Activated CD8-positive, alpha-beta memory T cell treated with anti-CD3 and anti-CD28 coated beads for 36 hours (primary cell): Measurements from ENCODE around the gene SAMHD1. TPM values are rescaled to one million over a fixed set of nuclear protein-coding genes. Genes with fewer than 3 reads are reported as not detected.
"Not testable (repeated sequence)": the region's sequence is repeated elsewhere in the genome, so short reads cannot be mapped to it uniquely, and the experiment has no call there.

Source experiments
- CTCF ChIA-PET: fragments of 350-600 bp; sonication (Branson Sonifier 250); formaldehyde crosslinking; loops from one replicate; lab custom pipeline; 2021; ENCODE audit warnings: antibody characterized with exemption; lab: Charles Lee
- POLR2A ChIA-PET: fragments of 350-600 bp; sonication (Branson Sonifier 250); formaldehyde crosslinking; loops from one replicate; lab custom pipeline; 2021; ENCODE audit warnings: antibody characterized with exemption; lab: Charles Lee
- total RNA-seq, 2 experiments: library from RNA; stranded (reverse); gene quantifications; one replicate each; pipeline ENCODE4 v1.2.3, GENCODE V29; 2021

Gene SAMHD1
- total RNA-seq, 2 experiments from 2014 or later: 38.6 to 41.5 TPM

DNA sequence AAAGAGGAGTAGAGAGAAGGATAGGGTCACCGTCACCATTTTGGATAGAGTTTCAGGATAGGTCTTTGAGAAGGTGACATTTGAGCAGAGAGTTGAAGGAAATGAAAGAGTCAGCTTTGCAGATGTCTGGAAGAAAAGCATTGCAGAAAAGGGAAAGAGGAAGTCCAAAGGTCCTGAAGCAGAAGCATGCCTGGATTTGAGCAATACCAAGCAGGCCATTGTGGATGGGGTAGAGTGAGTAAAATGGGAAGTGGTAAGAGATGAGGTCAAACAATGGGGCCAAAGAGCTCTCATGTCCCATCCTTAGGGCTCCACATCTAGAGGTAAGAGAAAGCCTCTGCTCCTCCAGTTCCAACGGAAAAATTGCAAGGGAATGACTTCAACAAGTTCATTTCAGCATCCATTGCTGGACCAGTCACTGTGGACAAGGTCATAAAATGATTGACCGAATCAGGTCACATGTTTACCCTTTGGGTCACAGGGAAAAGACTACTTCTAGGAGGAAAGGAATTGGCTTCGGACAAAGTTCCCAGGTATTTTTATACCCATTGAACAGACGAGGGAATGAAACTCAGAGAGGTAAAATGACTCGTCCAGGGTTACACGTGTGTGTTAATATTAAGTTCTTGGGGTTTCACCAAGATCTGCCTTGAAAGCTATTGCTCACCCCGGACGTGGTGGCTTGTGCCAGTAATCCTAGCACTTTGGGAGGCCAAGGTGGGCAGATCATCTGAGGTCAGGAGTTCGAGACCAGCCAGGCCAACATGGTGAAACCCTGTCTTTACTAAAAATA, 6.6 kb upstream of the SAMHD1 start:
- CTCF ChIA-PET: no interaction called here
- POLR2A ChIA-PET: no interaction called here

DNA sequence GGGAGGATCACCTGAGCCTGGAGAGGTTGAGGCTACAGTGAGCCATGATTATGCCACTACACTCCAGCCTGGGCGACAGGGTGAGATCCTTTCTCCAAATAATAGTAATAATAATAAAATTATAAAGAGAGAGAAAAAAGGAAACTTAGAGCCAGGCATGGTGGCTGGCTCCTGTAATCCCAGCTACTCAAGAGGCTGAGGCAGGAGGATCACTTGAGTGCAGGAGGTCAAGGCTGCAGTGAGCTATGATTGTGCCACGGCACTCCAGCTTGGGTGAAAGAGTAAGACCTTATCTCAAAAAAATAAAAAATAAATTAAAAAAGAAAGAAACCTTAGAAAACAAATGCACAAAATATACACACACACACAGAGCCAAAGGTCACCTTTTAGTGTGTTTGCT, 5.2 kb upstream of the SAMHD1 start:
- POLR2A ChIA-PET: no interaction called here

DNA sequence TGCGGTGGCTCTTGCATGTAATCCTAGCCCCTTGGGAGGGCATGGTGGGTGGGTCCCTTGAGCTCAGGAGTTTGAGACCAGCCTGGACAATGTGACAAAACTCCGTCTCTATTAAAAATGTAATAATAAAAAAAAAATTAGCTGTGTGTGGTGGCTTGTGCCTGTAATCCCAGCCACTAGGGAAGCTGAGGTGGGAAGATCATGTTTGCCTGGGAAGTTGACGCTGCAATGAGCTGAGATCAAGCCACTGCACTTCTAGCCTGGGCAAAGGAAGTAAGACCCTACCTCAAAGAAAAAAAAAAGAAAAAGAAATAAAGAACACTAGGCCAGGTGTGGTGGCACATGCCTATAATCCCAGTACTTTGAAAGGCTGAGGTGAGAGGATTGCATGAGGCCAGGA, 4.5 kb upstream of the SAMHD1 start:
- POLR2A ChIA-PET: no interaction called here
- CTCF ChIA-PET: interaction anchor here (0.8 kb wide), 1 partner anchor 19 kb away, joined by 3 read pairs; no protein-coding TSS in a partner anchor

More for the DNA sequence above, 5.2 kb upstream of the SAMHD1 start:
- CTCF ChIA-PET: no interaction called here

DNA sequence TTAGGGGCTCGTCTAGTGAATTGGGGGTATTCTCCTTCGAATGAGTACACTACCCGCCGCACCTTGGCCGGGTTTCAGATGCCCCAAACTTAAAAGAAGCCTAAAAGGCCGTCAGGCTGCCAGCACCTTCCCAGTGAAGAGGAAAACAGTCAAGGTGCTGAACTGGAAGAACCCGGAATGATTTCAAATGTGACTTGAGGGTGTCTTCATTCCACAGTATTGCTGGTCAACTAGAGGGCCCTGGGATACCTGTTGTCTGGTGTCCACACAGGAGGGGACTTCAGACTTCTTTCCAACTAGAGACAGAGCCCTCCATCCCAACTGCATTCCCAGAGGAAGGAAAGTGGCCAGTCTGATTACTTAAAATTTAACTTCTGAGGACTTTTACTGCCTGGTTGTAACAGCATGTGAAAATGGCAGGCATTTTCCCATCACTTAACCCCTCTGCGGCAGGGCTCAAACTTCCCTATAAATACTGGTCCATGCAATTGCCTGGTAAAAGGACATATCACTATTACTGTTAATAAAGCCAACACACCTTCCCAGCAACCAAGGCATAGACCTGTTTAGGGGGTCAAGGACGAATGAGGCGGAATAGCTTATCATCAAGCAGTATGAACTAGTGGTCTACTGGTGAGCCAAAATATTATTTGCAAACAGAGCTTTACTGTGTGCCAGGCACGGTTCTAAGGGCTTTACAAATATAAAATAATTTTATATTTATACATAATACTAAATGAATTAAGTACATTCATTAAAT, 651 bp upstream of the SAMHD1 start:
- CTCF ChIA-PET: no interaction called here
- POLR2A ChIA-PET: no interaction called here

DNA sequence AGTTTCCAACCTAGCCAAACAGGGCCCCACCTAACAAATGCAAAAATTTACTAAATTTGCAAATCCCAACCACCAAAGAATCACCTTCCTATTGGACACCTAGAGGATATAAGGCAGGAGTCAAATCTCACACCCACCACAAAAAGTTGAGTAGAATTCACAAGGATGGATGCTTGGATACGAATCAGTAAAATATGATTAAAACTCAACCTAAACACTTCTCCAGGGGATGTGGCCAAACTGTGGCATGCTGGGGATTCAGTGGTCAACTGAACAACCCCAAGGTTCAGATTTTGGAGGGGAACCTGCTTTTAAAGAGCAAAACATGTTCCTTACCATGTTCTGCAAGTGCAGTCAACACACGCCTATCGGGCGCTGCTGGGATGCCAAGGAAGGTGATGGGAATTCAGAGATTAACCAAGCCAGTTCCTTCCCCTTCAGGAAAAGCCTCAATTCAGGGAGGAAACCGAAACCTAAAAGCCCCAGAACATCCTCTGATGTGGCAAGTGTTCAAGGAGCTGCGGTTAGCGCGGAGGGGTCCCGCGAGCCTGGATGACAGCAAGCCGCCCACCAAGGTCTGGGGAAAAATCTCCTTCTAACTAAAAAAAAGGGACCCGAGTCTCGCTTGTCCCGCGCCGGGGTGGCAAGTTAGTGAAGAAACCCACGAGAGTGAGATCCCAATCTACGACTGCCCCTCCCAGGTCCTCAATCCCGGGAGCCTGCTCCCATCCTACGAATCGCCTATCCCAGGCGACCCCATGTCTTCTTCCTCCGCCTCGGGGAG, 902 bp downstream of the SAMHD1 start:
- ChIA-PET CTCF (no interaction called here), POLR2A (no interaction called here)

DNA sequence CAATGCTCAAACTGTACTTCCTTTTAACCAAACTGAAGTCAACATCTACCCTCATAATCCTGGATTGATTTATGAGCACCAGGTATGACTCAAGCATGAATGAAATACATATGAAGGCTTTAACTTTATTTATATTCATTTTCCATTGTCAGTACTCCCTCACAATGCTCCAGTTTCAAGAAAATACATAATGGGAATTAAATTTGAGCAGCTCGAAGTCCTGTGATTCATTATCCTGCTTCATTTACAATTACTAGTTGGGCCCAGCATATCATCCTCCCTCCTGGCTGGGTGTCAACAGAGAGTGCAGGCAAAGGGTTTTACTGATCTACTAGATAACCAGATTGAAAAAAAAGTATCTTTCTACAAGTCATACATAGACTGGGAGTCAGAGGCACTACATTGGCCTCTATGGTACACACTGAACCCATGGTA, 10.1 kb downstream of the SAMHD1 start:
- ChIA-PET POLR2A (no interaction called here), CTCF (no interaction called here)

DNA sequence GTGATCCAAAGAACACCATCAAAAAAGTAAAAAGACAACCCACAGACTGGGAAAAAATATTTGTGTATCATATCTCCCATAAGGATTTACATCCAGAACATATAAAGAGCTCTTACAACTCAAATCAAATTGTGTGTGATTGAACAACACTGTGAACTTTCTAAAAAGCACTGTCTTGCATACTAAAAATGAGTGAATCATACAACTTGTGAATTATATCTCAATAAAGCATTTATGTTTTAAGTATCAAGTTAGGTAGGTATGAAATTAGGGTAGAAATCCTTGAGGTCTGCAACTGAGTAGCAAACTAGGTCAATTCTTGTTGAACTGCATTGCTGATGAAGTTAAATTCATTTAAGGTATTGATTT, 14.1 kb downstream of the SAMHD1 start:
- ChIA-PET CTCF (no interaction called here), POLR2A (no interaction called here)

DNA sequence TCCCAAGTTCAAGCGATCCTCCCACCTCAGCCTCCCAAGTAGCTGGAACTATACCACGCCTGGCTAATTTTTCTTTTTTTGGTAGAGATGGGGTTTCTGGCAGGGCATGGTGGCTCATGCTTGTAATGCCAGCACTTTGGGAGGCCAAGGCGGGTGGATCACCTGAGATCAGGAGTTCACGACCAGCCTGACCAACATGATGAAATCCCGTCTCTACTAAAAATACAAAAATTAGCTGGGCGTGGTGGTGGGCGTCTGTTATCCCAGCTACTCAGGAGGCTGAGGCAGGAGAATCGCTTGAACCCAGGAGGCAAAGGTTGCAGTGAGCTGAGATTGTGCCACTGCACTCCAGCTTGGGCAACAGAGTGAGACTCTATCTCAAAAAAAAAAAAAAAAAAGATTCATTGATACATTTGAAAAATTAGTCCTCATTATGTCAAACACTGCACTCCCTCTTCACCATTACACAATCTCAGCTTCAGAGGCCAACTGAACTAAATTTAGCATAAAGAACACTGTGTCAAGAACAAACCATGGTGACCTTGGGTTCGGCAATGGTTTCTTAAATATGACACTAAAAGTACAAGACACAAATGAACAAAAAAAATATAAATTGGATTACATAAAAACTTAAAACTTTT, 14.6 kb downstream of the SAMHD1 start:
- CTCF ChIA-PET, POLR2A ChIA-PET: not testable (repeated sequence)

DNA sequence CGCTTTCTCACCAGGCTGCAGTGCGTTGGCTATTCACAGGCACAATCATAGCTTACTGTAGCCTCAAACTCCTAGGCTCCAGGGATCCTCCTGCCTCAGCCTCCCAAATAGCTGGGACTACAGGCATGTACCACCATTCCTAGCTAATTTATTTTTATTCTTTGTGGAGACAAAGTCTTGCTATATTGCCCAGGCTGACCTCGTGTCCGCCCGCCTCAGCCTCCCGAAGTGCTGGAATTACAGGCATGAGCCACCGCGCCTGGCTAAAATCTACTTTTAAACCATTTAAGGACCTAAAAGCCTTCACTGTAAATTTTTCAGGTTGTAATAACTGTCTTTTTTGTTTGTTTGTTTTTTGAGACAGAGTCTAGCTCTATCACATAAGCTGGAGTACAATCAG, 15.2 kb downstream of the SAMHD1 start:
- ChIA-PET CTCF (no interaction called here), POLR2A (no interaction called here)

DNA sequence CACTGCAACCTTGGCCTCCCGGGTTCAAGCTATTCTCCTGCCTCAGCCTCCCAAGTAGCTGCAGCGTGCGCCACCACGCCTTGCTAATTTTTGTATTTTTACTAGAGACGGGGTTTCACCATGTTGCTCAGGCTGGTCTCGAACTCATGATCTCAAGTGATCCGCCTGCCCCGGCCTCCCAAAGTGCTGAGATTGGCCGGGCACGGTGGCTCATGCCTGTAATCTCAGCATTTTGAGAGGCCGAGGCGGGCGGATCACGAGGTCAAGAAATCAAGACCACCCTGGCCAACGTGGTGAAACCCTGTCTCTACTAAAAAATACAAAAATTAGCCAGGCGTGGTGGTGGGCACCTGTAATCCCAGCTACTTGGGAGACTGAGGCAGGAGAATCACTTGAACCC, 17.9 kb downstream of the SAMHD1 start:
- POLR2A ChIA-PET: not testable (repeated sequence)
- CTCF ChIA-PET: interaction anchor here (0.6 kb wide), 1 partner anchor 113 kb away, joined by 3 read pairs; no protein-coding TSS in a partner anchor

DNA sequence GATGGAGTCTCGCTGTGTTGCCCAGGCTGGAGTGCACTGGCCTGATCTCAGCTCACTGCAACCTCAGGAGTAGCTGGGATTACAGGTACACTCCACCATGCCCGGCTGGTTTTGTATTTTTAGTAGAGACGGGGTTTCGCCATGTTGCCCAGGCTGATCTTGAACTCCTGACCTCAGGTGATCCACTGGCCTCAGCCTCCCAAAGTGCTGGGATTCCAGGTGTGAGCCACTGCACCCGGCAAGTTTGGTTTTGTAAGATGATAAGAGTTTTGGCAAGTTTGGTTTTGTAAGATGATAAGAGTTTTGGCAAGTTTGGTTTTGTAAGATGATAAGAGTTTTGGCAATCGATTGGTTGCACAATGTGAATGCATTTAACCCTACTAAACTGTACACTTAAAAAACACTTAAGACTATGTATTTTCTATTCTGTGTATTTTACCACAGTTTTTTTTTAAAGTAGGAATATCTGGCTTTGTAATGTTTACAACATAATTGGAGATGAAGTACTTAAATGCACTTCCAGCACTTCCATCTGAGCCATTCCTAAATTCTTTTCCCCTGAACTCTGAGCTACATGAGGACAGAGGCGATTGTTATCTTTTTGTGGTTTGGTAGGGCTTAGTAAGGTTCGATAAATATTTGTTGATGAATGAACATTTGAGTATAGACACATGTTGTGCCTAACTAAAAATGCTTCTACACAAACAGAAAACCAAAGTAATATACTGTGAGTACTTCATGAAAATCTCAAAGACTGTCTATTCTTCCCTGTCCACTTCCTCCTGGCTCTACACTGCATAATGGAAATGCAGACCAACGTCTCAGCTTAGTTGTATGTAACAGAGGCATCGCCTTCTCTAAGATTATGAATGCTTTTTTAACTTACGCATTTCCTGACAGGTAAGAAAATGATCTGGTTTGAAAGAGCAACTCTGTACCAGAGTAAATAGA, 18.8 kb downstream of the SAMHD1 start:
- POLR2A ChIA-PET: no interaction called here
- CTCF ChIA-PET: interaction anchor here (0.6 kb wide), 2 partner anchors 112 to 124 kb away, joined by 3 read pairs; no protein-coding TSS in a partner anchor

DNA sequence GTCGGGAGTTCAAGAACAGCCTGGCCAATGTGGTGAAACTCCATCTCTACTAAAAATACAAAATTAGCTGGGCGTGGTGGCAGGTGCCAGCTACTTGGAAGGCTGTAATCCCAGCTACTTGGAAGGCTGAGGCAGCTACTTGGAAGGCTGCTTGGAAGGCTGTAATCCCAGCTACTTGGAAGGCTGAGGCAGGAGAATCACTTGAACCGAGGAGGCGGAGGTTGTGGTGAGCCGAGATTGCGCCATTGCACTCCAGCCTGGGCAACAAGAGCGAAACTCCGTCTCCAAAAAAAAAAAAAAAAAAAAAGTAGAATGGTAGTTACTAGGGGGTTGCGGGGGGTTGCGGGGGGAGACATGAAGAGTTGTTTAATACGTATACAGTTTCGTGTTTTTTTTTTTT, 19.4 kb downstream of the SAMHD1 start:
- CTCF ChIA-PET: interaction anchor here (0.6 to 0.7 kb wide), 3 partner anchors 13 to 123 kb away, joined by 3 read pairs; no protein-coding TSS in a partner anchor
- POLR2A ChIA-PET: not testable (repeated sequence)

DNA sequence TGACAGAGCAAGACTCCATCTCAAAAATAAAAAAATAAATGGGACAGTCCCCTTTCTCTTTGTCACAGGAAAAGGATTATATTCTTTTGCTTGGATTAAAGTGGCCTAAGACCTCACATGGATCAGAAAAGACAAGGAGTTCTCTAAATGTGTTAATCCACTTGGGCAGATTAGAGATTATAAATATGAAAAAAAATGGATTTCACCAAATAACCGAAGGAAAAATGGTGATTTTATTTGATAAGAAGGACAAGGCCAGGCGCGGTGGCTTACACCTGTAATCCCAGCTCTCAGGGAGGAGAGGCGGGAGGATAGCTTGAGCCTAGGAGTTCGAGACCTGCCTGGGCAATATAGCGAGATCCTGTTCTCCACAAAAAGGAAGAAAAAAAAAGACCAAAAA, 21.8 kb downstream of the SAMHD1 start:
- ChIA-PET POLR2A (no interaction called here), CTCF (interaction anchor here (0.6 kb wide), 1 partner anchor 94 kb away, joined by 4 read pairs; no protein-coding TSS in a partner anchor)

DNA sequence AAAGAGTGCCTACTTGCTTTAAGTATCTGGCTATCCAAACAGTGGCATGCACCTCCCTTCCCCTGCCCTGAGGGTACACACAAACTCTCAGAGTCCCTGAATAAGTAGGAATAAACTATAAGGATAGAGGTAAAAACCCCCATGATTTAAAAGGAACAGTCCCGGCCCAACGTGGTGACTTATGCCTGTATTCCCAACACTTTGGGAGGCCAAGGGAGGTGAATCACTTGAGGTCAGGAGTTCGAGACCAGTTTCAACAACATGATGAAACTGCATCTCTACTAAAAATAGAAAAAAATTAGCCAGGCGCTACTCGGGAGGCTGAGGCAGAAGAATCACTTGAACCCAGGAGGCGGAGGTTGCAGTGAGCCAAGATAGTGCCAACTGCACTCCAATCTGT, 22.2 kb downstream of the SAMHD1 start:
- POLR2A ChIA-PET: no interaction called here
- CTCF ChIA-PET: no interaction called here

DNA sequence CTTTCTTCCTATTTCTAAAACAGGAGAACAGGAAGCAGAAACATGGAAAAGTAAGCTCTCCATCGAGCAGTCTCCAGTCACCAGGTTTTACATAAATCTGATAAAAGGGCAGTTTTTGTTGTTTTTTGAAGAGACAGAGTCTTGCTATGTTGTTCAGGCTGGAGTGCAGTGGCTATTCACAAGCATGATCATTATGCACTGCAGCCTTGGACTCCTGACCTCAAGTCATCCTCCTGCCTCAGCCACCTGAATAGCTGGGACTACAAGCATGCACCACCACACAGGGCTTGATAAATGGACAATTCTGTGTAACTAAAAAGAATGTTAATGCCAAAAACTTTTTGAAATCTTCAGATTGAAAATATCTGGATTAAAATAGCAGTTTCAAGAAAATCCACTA, 23.8 kb downstream of the SAMHD1 start:
- CTCF ChIA-PET: no interaction called here
- POLR2A ChIA-PET: no interaction called here

DNA sequence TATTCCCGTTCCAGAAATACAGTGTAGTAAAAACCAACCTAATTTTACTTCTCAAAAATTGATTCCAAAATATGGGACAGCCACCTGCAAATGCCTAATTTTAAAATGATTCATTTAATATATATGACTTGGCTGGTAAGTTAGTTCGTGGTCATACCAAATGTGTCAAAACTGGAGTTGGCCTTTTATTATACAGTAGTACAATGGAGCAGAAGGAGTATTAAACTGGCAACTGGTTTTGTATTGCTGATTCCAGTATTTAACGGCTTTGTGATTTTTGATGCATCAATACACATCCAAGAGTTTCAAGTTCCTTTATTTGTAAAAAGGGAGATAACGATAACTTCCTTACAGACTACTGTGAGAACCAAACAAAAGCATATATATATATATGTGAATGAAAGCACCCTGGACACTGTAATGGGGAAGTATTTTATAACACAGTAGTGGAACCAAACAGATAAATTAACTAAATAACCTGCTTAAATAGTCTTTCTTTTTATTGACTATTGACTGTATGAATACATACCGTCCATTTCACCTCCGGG, 24.8 kb downstream of the SAMHD1 start:
- ChIA-PET POLR2A (no interaction called here), CTCF (no interaction called here)

DNA sequence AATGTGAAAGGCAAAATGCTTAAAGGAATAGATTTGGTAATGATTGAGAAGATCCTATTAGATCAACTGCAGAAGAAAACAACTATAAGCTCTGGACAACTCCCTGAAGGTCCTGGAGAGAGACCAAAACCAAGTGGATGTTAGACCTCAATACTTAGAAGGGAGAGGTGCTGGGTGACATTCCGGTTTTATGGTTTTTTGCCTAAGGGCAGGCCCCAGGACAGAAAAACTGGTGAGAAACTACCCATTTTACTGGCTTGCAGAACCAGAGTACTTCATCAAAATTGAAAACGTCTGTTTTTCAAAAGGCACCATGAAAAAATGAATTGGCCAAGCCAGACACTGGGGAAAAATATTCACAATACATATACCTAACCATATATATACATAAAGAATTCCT, 26.3 kb downstream of the SAMHD1 start:
- ChIA-PET POLR2A (no interaction called here), CTCF (interaction anchor here (0.9 kb wide), 1 partner anchor 18 kb away, joined by 3 read pairs; no protein-coding TSS in a partner anchor)
